NB4 (cell line): ENCODE data around the gene PRIMA1.

Experiments used
- DNase-seq: peaks from one replicate; pipeline ENCODE4 v3.0.0; 2010; ENCODE audit warnings: low read depth
- H3K4me3 ChIP-seq: one replicate; pipeline ENCODE4 v1.5.1; 2011; ENCODE audit warnings: mild to moderate bottlenecking, low read depth, low read length, moderate library complexity
- MAX ChIP-seq: IDR thresholded peaks from 2 replicates; pipeline ENCODE4 v1.6.1; 2011; ENCODE audit warnings: low read depth, low read length
- MYC ChIP-seq: IDR thresholded peaks from 2 replicates; pipeline ENCODE4 v1.6.1; 2011; ENCODE audit warnings: low read depth, low read length
- POLR2A ChIP-seq: IDR thresholded peaks from 2 replicates; pipeline ENCODE4 v1.6.1; 2011; ENCODE audit warnings: mild to moderate bottlenecking; ENCODE audit not compliant: insufficient read length; ENCODE audit errors: extremely low read depth
- TF ChIP-seq, protein P1 (sequence below): IDR thresholded peaks from one replicate; pipeline ENCODE4 v1.5.1; 2012; ENCODE audit warnings: low read depth, low read length

The PRIMA1 gene

DNA sequence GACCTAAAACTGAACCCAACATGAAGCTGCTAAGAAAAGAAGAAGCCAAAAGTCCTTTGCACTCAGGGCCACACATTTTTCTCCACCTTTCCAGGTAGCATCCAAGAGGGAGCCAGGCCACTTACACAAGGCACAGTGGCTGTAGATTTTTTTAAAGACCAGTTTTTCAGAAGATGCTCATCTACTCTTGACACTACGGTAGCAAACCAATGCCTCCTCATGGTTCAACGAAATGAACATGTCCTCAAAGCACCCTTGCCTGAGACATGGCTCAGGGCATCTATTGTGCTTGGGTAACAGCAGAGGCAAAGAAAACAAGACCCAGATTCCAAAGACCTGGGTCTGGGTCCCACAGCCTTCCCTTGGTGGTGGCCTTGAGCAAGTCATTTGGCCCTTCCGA is 22.3 kb downstream of the PRIMA1 start:
- no peak for DNase-seq
- no peak overlapping the region for H3K4me3 ChIP-seq
- TF ChIP-seq POLR2A = no peak

- DNase-seq = no peak
- H3K4me3 ChIP-seq = no peak overlapping the region
- no peak for TF ChIP-seq MAX
- TF ChIP-seq MYC = no peak
- TF ChIP-seq, protein P1, sequence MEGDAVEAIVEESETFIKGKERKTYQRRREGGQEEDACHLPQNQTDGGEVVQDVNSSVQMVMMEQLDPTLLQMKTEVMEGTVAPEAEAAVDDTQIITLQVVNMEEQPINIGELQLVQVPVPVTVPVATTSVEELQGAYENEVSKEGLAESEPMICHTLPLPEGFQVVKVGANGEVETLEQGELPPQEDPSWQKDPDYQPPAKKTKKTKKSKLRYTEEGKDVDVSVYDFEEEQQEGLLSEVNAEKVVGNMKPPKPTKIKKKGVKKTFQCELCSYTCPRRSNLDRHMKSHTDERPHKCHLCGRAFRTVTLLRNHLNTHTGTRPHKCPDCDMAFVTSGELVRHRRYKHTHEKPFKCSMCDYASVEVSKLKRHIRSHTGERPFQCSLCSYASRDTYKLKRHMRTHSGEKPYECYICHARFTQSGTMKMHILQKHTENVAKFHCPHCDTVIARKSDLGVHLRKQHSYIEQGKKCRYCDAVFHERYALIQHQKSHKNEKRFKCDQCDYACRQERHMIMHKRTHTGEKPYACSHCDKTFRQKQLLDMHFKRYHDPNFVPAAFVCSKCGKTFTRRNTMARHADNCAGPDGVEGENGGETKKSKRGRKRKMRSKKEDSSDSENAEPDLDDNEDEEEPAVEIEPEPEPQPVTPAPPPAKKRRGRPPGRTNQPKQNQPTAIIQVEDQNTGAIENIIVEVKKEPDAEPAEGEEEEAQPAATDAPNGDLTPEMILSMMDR = no peak
- no peak for TF ChIP-seq POLR2A
These were observed 23.1 kb downstream of the PRIMA1 start for GRCh38 chr14:93765155-93765554.

DNA sequence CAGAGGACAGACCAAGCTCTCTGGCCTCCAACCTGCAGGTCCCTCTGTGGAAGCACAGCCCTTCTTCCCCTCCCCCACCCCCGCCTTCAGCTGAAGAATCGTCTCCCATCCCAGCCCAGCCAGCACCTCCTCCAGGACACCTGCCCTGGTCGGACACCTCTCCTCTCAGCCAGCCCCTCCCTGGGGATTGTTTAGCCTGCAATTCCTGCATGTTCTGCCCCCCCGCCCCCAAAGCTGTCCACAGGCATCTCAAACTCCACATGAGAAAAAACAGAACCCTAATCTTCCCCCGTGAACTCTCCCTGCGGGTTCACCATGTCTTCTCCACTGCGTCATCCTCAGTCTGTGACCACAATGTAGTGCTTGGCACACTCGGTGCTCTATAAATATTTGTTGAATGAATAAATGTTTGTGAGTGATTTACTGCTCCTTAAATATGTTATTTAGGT is 24.1 kb downstream of the PRIMA1 start:
- DNase-seq = no peak
- no peak overlapping the region for H3K4me3 ChIP-seq
- TF ChIP-seq, protein P1 = no peak
- TF ChIP-seq POLR2A (no peak), MAX (no peak), MYC (no peak)

GRCh38 chr14:93759719-93760307 is 28.5 kb downstream of the PRIMA1 start:
- no peak overlapping the region for H3K4me3 ChIP-seq
- DNase-seq = no peak
- TF ChIP-seq MYC (no peak), MAX (no peak), POLR2A (no peak)
- TF ChIP-seq, protein P1 = no peak

GRCh38 chr14:93757206-93757605 is 31.1 kb downstream of the PRIMA1 start:
- DNase-seq = no peak
- TF ChIP-seq MAX (no peak), MYC (no peak), POLR2A (no peak)
- TF ChIP-seq, protein P1 = no peak
- no peak overlapping the region for H3K4me3 ChIP-seq

- TF ChIP-seq POLR2A = no peak
- TF ChIP-seq MYC = no peak
- no peak for TF ChIP-seq MAX
- TF ChIP-seq, protein P1 = no peak
- H3K4me3 ChIP-seq = no peak overlapping the region
- DNase-seq = no peak
These were observed 34.6 kb downstream of the PRIMA1 start for GRCh38 chr14:93753647-93754046.
